B cell (primary cell): ENCODE results near the gene RPL29.

Experiments
- EZH2 ChIP-seq: IDR thresholded peaks from 2 replicates; pipeline ENCODE4 v1.6.1; 2012; ENCODE audit warnings: borderline replicate concordance, low read depth, mild to moderate bottlenecking, moderate library complexity, low read length; ENCODE audit not compliant: insufficient read depth, poor library complexity, severe bottlenecking
- TF ChIP-seq, protein P1 (sequence below): fragments of 200-600 bp; IDR thresholded peaks from one replicate; pipeline ENCODE4 v1.8.0; 2022; ENCODE audit warnings: antibody characterized with exemption, mild to moderate bottlenecking

DNA sequence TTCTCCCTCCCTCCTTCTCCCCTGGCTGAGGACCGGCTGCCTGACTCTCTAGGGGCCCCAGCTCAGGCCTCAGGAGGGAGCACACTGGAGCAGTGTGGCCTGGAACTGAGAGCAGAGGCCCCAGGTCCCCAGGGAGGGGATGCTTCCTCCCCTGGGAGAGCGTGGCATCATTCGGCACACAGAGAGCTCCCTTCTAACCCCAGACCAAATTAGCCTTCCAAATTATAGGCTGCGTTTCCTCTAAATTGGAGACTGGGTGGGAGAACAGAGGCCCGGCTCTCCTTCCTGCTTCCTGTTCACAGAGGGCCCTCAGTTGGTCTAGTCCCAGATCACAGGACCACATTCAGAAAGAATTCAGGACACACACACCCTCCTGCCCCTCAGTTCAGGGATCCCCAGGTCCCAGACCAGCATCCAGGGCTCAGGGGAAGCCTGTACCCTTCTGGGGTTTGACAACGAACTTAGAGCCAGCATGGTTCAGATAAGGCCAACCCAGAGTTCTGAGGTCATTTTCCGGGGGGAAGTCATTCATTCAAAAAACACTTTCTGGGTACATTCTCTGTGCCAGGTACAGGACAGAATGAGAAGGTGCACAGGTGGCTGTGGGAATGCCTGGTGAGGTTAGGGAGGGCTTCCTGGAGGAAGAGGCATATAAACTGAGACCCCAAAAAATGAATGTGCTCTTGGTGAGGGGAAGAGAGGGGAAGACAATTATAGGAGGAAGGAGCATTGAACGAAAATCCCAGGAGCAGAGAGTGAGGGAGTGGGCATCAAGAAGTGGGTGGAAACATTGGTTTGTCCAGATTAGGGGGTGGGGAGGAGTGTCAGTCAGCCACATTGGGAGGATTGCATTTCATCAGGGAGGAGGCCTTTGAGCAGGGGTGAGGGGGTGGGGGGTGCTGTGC is 28.4 kb upstream of the RPL29 start:
- TF ChIP-seq, protein P1, sequence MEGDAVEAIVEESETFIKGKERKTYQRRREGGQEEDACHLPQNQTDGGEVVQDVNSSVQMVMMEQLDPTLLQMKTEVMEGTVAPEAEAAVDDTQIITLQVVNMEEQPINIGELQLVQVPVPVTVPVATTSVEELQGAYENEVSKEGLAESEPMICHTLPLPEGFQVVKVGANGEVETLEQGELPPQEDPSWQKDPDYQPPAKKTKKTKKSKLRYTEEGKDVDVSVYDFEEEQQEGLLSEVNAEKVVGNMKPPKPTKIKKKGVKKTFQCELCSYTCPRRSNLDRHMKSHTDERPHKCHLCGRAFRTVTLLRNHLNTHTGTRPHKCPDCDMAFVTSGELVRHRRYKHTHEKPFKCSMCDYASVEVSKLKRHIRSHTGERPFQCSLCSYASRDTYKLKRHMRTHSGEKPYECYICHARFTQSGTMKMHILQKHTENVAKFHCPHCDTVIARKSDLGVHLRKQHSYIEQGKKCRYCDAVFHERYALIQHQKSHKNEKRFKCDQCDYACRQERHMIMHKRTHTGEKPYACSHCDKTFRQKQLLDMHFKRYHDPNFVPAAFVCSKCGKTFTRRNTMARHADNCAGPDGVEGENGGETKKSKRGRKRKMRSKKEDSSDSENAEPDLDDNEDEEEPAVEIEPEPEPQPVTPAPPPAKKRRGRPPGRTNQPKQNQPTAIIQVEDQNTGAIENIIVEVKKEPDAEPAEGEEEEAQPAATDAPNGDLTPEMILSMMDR: no peak
- no peak for TF ChIP-seq EZH2
